ENCODE results near the gene C2orf68.

- no peak for TF ChIP-seq USF1 (IDR thresholded peaks at IDR 0.05)
- no peak for TF ChIP-seq MAX (IDR thresholded peaks at IDR 0.05)
- no peak for TF ChIP-seq REST (IDR thresholded peaks at IDR 0.05; ENCODE audit: low read depth)
- no peak for TF ChIP-seq YY1 (IDR thresholded peaks at IDR 0.05; ENCODE audit: low read depth)
- TF ChIP-seq TAF1 (IDR thresholded peaks at IDR 0.05; ENCODE audit: low read depth) = no peak
- TF ChIP-seq TCF12 (IDR thresholded peaks at IDR 0.05; ENCODE audit: low read depth) = no peak
- TF ChIP-seq EP300 (IDR thresholded peaks at IDR 0.05; ENCODE audit: borderline replicate concordance) = no peak
Measured at GRCh38 chr2:85655961-85656417, 44.1 kb upstream of the C2orf68 start.
